ENCODE results near the gene IL1R1.

GRCh38 chr2:102130647-102130991 is 11.9 kb upstream of the IL1R1 start:
- TF ChIP-seq SUZ12 (IDR thresholded peaks at IDR 0.05; ENCODE audit: extremely low read depth, insufficient read depth, insufficient read length) = no peak
- no peak for TF ChIP-seq YY1 (IDR thresholded peaks at IDR 0.05; ENCODE audit: insufficient read depth, insufficient read length)
- TF ChIP-seq ZNF274 (IDR thresholded peaks at IDR 0.05; ENCODE audit: low read depth, low read length) = no peak
